Liver (tissue), 9 donors: Measurements from ENCODE around the gene TBX19. TPM values are rescaled to one million over a fixed set of nuclear protein-coding genes. Genes with fewer than 3 reads are reported as not detected.

Experiments
- DNase-seq: peaks from one replicate; pipeline ENCODE4 v3.0.0-alpha.2; 2017; ENCODE audit warnings: low spot score
- H3K27ac ChIP-seq, 2 donors: one replicate each; pipeline ENCODE4 v1.7.0; 2013; ENCODE audit warnings: inconsistent platforms in 2 of 2, low read length in 2 of 2, control low read depth in 1 of 2, low read depth in 1 of 2, mild to moderate bottlenecking in 1 of 2
- H3K27me3 ChIP-seq, 4 donors: one replicate each; pipeline versions ENCODE4 v1.6.1 to v1.7.0; 2013; ENCODE audit warnings: low read length in 3 of 4, inconsistent platforms in 1 of 4, mild to moderate bottlenecking in 1 of 4, moderate library complexity in 1 of 4; ENCODE audit not compliant: control insufficient read depth in 4 of 4, insufficient read depth in 4 of 4
- H3K36me3 ChIP-seq, 4 donors: one replicate each; pipeline versions ENCODE4 v1.6.1 to v1.7.0; 2013; ENCODE audit warnings: low read length in 3 of 4, mild to moderate bottlenecking in 3 of 4, low read depth in 1 of 4, moderate library complexity in 1 of 4; ENCODE audit not compliant: control insufficient read depth in 4 of 4, insufficient read depth in 3 of 4
- H3K4me1 ChIP-seq, 4 donors: one replicate each; pipeline versions ENCODE4 v1.6.1 to v1.7.0; 2013; ENCODE audit warnings: low read length in 3 of 4, mild to moderate bottlenecking in 3 of 4, moderate library complexity in 1 of 4; ENCODE audit not compliant: control insufficient read depth in 4 of 4, insufficient read depth in 4 of 4
- H3K4me3 ChIP-seq, 3 donors: one replicate each; pipeline versions ENCODE4 v1.6.1 to v1.7.0; 2013; ENCODE audit warnings: low read length in 3 of 3, control low read depth in 1 of 3, low read depth in 1 of 3, mild to moderate bottlenecking in 1 of 3
- H3K9ac ChIP-seq, 2 donors: one replicate each; pipeline ENCODE4 v1.7.0; 2013; ENCODE audit warnings: low read length in 2 of 2, mild to moderate bottlenecking in 2 of 2, moderate library complexity in 2 of 2, control low read depth in 1 of 2, low read depth in 1 of 2
- H3K9me3 ChIP-seq, 4 donors: one replicate each; pipeline versions ENCODE4 v1.6.1 to v1.7.0; 2013; ENCODE audit warnings: low read length in 3 of 4; ENCODE audit not compliant: control insufficient read depth in 4 of 4
- ATF3 ChIP-seq: IDR thresholded peaks from 2 replicates; pipeline ENCODE4 v1.6.1; 2016; ENCODE audit warnings: antibody characterized with exemption
- EGR1 ChIP-seq, 2 donors: IDR thresholded peaks; 2 replicates each; pipeline ENCODE4 v1.6.1; 2016 to 2018; ENCODE audit warnings: antibody characterized with exemption in 2 of 2, low read depth in 2 of 2
- FOXA1 ChIP-seq: IDR thresholded peaks from 2 replicates; pipeline ENCODE4 v1.6.1; 2016; ENCODE audit warnings: antibody characterized with exemption
- FOXA2 ChIP-seq: IDR thresholded peaks from 2 replicates; pipeline ENCODE4 v1.6.1; 2016; ENCODE audit warnings: antibody characterized with exemption
- HNF4A ChIP-seq, 2 donors: conservative IDR thresholded peaks; 2 replicates each; pipeline ENCODE4 v1.6.1; 2016; ENCODE audit warnings: antibody characterized with exemption in 2 of 2, mild to moderate bottlenecking in 2 of 2
- HNF4G ChIP-seq: IDR thresholded peaks from 2 replicates; pipeline ENCODE4 v1.6.1; 2016; ENCODE audit warnings: antibody characterized with exemption
- JUND ChIP-seq, 2 donors: IDR thresholded peaks; 2 replicates each; pipeline ENCODE4 v1.6.1; 2016; ENCODE audit warnings: antibody characterized with exemption in 2 of 2
- MAX ChIP-seq: IDR thresholded peaks from 2 replicates; pipeline ENCODE4 v1.6.1; 2016; ENCODE audit warnings: antibody characterized with exemption
- NR2F2 ChIP-seq: IDR thresholded peaks from 2 replicates; pipeline ENCODE4 v1.6.1; 2016; ENCODE audit warnings: antibody characterized with exemption
- RXRA ChIP-seq, 2 donors: IDR thresholded peaks; 2 replicates each; pipeline ENCODE4 v1.6.1; 2017 to 2018; ENCODE audit warnings: antibody characterized with exemption in 2 of 2, mild to moderate bottlenecking in 1 of 2
- SP1 ChIP-seq: IDR thresholded peaks from 2 replicates; pipeline ENCODE4 v1.6.1; 2018; ENCODE audit warnings: antibody characterized with exemption, mild to moderate bottlenecking
- TAF1 ChIP-seq: conservative IDR thresholded peaks from 2 replicates; pipeline ENCODE4 v1.6.1; 2016; ENCODE audit warnings: antibody characterized with exemption, mild to moderate bottlenecking
- YY1 ChIP-seq: IDR thresholded peaks from 2 replicates; pipeline ENCODE4 v1.6.1; 2016; ENCODE audit warnings: antibody characterized with exemption, mild to moderate bottlenecking
- WGBS: extraction: QIAGEN DNeasy Blood & Tissue Kit; methylation state at CpG from one replicate; pipeline ENCODE4 v1.1.7; 2013; 5-methylcytosine and 5-hydroxymethylcytosine counted together
- polyA plus RNA-seq, 2 donors: library from polyadenylated mRNA; stranded (reverse) in 1 of 2; unstranded in 1 of 2; fragments of 200-250 nt in 1 of 2; fragments of >200 nt in 1 of 2; fragmentation: Nextera tagmentation in 1 of 2; extraction: Ambion mirVana in 1 of 2; gene quantifications; one replicate each; pipeline versions ENCODE4 v1.2.1 to v1.2.3, GENCODE V29; 2013 to 2015
- total RNA-seq, 2 donors: library from RNA; depleted of rRNA; stranded (reverse); fragments of >200 nt; gene quantifications; one replicate each; pipeline ENCODE4 v1.2.3, GENCODE V29; 2014
- TF ChIP-seq, protein P1 (sequence below): IDR thresholded peaks from 2 replicates; pipeline ENCODE4 v1.6.1; 2016; ENCODE audit warnings: antibody characterized with exemption, mild to moderate bottlenecking
- TF ChIP-seq, protein P2 (sequence below): fragments of 150-350 bp; IDR thresholded peaks from 2 replicates; pipeline ENCODE4 v1.5.1; 2017; ENCODE audit warnings: improper control_type of control experiment, low read depth, low read length; ENCODE audit not compliant: missing input control
- donor health status: healthy.
- donor health status: healthy.
- donor health status: healthy.
- donor health status: healthy.
- donor health status: healthy.

TBX19 gene
- total and polyA plus RNA-seq, 4 donors: 0.20 to 0.92 (median 0.37) TPM

DNA sequence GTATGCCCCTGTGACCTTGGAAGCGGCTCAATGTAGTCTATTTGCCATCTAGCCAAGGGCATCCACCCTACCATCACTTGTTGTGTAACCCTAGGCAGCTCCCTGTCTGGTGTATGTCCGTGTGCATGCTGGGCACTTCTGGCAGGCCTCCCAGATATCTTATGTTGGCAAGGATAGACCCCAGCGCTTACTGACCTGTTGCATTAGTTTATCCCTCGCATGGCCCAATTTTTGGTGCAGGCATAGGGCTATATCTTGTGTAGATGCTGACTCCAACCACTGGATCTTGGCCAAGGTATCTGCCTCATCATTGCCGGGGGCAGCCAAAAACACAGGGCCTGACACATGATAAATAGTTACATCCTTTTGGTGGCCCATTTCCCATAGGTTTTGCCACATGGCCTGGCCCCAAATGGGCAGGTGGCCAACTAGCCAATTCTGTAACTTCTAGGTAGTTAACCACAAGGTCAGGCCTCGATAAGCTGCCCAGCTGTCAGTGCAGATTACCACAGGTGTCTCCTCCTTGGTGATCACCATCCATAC is 14.0 kb upstream of the TBX19 start:
- H3K4me3 ChIP-seq: no peak overlapping the region
- H3K9ac ChIP-seq: no peak overlapping the region
- 37% methylated on average over 6 of the region's 6 CpGs for WGBS
- H3K36me3 ChIP-seq: no peaks in the 10 kb centered on the region
- TF ChIP-seq SP1 (no peak), HNF4A (conservative IDR thresholded peaks at IDR 0.05) (peak; percentile 23 to 74), RXRA (IDR thresholded peaks at IDR 0.05) (peak; percentile 45 to 90), FOXA2 (no peak), MAX (peak; percentile 75), YY1 (peak; percentile 76), EGR1 (IDR thresholded peaks at IDR 0.05; ENCODE audit: low read depth in 2 of 2) (no peak)
- TF ChIP-seq, protein P1, sequence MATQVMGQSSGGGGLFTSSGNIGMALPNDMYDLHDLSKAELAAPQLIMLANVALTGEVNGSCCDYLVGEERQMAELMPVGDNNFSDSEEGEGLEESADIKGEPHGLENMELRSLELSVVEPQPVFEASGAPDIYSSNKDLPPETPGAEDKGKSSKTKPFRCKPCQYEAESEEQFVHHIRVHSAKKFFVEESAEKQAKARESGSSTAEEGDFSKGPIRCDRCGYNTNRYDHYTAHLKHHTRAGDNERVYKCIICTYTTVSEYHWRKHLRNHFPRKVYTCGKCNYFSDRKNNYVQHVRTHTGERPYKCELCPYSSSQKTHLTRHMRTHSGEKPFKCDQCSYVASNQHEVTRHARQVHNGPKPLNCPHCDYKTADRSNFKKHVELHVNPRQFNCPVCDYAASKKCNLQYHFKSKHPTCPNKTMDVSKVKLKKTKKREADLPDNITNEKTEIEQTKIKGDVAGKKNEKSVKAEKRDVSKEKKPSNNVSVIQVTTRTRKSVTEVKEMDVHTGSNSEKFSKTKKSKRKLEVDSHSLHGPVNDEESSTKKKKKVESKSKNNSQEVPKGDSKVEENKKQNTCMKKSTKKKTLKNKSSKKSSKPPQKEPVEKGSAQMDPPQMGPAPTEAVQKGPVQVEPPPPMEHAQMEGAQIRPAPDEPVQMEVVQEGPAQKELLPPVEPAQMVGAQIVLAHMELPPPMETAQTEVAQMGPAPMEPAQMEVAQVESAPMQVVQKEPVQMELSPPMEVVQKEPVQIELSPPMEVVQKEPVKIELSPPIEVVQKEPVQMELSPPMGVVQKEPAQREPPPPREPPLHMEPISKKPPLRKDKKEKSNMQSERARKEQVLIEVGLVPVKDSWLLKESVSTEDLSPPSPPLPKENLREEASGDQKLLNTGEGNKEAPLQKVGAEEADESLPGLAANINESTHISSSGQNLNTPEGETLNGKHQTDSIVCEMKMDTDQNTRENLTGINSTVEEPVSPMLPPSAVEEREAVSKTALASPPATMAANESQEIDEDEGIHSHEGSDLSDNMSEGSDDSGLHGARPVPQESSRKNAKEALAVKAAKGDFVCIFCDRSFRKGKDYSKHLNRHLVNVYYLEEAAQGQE: no peak
- H3K9me3 ChIP-seq: no peaks in the 10 kb centered on the region
- no peak overlapping the region for H3K27ac ChIP-seq
- H3K27me3 ChIP-seq: no peaks in the 10 kb centered on the region
- no peak for DNase-seq
- peaks cover 0 to 9% (median 7%) of the 10 kb centered on the region in 4 donors for H3K4me1 ChIP-seq

DNA sequence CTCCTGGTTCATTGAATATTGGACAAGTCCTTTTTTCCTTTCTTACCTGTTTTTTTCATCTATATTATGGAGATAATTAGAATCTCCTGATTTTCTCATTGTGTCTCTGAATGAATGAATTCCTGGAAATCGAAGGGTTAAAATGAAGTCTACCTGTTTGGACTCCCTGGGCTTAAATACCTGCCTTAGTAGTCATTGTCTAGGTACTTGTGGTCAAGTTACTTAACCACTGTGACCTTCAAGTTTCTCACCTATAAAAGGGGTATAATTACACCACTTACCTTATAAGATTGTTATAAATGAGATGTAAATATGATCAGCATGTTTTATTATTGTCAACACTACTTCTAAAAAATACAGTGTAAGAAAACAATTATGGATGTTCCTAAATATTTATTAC is 9.0 kb upstream of the TBX19 start:
- TF ChIP-seq NR2F2 (no peak), EGR1 (IDR thresholded peaks at IDR 0.05; ENCODE audit: low read depth in 2 of 2) (no peak), FOXA1 (no peak), ATF3 (no peak), MAX (no peak), TAF1 (no peak), RXRA (IDR thresholded peaks at IDR 0.05) (no peak), HNF4G (no peak), SP1 (no peak), JUND (IDR thresholded peaks at IDR 0.05) (no peak)
- TF ChIP-seq, protein P2, sequence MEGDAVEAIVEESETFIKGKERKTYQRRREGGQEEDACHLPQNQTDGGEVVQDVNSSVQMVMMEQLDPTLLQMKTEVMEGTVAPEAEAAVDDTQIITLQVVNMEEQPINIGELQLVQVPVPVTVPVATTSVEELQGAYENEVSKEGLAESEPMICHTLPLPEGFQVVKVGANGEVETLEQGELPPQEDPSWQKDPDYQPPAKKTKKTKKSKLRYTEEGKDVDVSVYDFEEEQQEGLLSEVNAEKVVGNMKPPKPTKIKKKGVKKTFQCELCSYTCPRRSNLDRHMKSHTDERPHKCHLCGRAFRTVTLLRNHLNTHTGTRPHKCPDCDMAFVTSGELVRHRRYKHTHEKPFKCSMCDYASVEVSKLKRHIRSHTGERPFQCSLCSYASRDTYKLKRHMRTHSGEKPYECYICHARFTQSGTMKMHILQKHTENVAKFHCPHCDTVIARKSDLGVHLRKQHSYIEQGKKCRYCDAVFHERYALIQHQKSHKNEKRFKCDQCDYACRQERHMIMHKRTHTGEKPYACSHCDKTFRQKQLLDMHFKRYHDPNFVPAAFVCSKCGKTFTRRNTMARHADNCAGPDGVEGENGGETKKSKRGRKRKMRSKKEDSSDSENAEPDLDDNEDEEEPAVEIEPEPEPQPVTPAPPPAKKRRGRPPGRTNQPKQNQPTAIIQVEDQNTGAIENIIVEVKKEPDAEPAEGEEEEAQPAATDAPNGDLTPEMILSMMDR: no peak
- peaks cover 0 to 8% (median 4%) of the 10 kb centered on the region in 4 donors for H3K4me1 ChIP-seq
- no peak overlapping the region for H3K9ac ChIP-seq
- no peak for DNase-seq
- H3K27ac ChIP-seq: no peak overlapping the region
- H3K36me3 ChIP-seq: no peaks in the 10 kb centered on the region
- no peaks in the 10 kb centered on the region for H3K9me3 ChIP-seq
- H3K4me3 ChIP-seq: no peak overlapping the region
- 79% methylated on average over 1 of the region's 1 CpG for WGBS
- no peaks in the 10 kb centered on the region for H3K27me3 ChIP-seq
